Sigmoid colon (tissue), 4 donors: ENCODE results near the gene COL9A3.

Source experiments
- CTCF ChIP-seq, 4 experiments: fragments of 450-650 bp in 3 of 4; fragments of 200-600 bp in 1 of 4; IDR thresholded peaks; one replicate each; pipeline ENCODE4 v1.5.1; 2016 to 2019; ENCODE audit warnings: antibody characterized with exemption in 4 of 4, mild to moderate bottlenecking in 3 of 4, moderate library complexity in 2 of 4
- POLR2A ChIP-seq, 2 donors: fragments of 450-650 bp; IDR thresholded peaks; one replicate each; pipeline ENCODE4 v1.6.1; 2016; ENCODE audit warnings: antibody characterized with exemption in 2 of 2, mild to moderate bottlenecking in 2 of 2, moderate library complexity in 2 of 2
- POLR2AphosphoS5 ChIP-seq, 4 donors: sonication (generic); formaldehyde crosslinking; IDR thresholded peaks; one replicate each; pipeline ENCODE4 v1.6.1; 2017; ENCODE audit warnings: antibody characterized with exemption in 4 of 4

GRCh38 chr20:62816884-62817873 lies at the start of gene COL9A3:
- TF ChIP-seq CTCF (IDR thresholded peaks at IDR 0.05) (no peak), POLR2A (IDR thresholded peaks at IDR 0.05) (no peak), POLR2AphosphoS5 (IDR thresholded peaks at IDR 0.05) (peak in 1 of 4 donors; percentile 9)
